Measurements from ENCODE around the gene PPFIA4.
A peak's percentile ranks its signal among the peaks of the same experiment; 100 is the strongest.
"Not testable (repeated sequence)": the region's sequence is repeated elsewhere in the genome, so short reads cannot be mapped to it uniquely, and the experiment has no call there.

The PPFIA4 gene

DNA sequence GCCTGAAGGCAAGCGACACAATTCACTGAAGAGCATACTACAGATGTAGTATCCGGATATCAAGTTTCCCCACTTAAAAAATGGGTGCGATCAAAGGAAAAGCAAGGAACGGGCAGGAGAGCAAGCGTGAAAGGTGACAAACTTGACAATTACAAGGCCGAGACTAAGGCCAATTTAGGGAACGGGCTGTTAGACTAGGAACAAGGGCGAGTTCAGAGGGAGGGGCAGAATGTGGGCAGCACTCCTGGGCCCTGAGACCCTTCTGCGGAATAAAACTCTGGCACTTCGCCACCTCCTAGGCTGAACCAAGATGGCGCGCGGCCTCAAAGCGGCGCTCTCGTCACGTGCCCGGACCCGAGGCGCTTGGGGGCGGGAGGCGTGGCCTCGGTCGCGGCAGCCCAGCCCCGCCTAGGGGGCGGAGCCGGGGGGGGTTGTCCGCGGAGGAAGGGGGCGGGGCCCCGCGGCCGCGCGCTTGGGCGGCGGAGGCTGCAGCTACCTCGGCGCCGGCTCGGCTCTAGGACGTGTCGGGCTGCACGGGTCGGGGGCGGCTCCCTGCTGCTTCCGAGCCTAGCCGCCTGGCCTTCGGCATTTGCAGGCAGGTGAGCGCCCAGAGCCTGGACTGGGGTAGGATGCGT lies at the start of gene PPFIA4:
Gene PPFIA4, plus strand, starts transcription at position 461 of the 635 bp plus-strand sequence. CDS start 12,518 bp downstream, outside the sequence.
- DNase-seq (ENCODE audit: low read depth) = peak; percentile 65

GRCh38 chr1:202976633-202977032 lies 49.7 kb upstream of the PPFIA4 start:
- no peak for DNase-seq (ENCODE audit: low read depth)

- DNase-seq (ENCODE audit: low read depth) = no peak
These were observed 46.8 kb upstream of the PPFIA4 start for GRCh38 chr1:202979459-202979858.

DNA sequence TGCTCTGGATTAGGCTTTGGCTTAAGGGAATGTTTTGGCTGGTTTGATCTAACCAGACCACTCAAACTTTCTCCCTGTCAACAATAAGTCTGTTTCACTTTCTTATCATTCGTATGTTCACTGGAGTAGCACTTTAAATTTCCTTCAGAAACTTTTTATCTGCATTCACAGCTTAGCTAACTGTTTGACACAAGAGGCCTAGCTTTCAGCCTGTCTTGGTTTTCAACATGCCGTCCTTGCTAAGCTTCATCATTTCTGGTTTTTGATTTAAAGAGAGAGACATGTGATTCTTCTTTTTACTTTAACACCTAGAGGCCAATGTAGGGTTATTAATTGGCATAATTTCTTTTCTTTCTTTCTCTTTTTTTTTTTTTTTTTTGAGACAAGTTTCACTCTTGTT lies 44.4 kb upstream of the PPFIA4 start:
- no peak for DNase-seq (ENCODE audit: low read depth)

- no peak for DNase-seq (ENCODE audit: low read depth)
These were observed 43.4 kb upstream of the PPFIA4 start for GRCh38 chr1:202982715-202983430.

DNA sequence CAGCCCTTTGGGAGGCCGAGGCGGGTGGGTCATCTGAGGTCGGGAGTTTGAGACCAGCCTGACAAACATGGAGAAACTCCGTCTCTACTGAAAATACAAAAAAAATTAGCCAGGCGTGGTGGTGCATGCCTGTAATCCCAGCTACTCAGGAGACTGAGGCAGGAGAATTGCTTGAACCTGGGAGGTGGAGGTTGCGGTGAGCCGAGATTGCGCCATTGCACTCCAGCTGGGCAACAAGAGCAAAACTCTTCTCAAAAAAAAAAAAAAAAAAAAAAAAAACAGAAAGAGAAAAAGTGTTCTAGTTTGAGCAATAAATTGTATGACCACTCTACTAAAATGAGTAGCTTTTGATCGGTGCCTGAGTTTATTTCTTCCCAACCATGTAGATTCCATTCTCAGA lies 40.2 kb upstream of the PPFIA4 start:
- not testable (repeated sequence) for DNase-seq (ENCODE audit: low read depth)

DNA sequence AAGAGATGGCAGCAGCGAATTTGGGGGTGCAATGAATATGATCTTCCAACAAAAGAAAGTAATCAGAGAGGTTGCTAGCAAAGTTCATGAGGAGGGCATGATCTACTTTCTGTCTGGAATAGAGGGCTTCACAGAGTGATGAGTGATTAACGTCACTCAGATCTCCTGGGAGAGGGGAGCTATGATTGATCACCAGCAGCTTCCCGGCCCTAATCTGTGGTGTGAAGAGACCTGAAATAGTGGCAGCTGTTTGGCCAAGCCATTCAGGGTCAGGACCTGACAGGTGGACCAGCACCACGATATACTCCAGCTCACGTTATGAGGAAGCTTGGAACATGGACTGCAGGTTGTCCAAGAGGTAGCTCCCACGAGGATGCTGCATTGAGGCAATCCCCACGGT lies 39.0 kb upstream of the PPFIA4 start:
- no peak for DNase-seq (ENCODE audit: low read depth)

DNA sequence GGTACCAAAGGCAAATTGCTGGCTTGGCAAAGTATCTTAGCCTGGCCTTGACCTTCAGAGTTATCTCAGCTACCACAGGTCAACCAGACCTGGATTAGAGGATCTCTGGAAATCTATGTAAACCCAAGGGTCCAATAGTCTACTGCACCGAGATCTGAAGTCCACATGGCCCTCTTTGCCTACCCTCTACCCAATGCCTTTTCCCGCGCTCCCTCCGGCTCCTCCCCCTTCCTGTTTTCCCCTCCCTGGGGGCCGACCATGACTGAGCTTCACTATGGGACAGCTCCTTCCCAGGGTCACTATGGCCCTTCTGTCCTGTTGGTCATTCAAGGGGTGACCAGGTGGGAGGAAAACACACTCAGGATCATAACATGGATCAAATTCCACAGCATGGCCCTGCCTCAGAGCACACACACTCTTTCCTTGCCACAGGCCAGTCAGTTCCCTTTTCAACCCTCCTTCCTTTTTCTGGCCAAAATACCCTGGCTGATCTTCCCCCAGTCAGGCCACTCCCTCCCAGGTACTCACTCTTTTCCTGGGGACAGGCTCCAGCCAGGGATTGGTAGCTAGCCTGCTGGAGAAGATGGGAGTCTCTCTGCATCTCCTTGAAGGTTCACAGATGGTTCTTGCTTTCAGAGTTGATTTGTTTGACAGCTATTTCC lies 38.2 kb upstream of the PPFIA4 start:
- no peak for DNase-seq (ENCODE audit: low read depth)

GRCh38 chr1:202989879-202990278 lies 36.4 kb upstream of the PPFIA4 start:
- no peak for DNase-seq (ENCODE audit: low read depth)

- no peak for DNase-seq (ENCODE audit: low read depth)
These were observed 35.2 kb upstream of the PPFIA4 start for GRCh38 chr1:202991112-202991511.

GRCh38 chr1:202994756-202995155 lies 31.5 kb upstream of the PPFIA4 start:
- no peak for DNase-seq (ENCODE audit: low read depth)

DNA sequence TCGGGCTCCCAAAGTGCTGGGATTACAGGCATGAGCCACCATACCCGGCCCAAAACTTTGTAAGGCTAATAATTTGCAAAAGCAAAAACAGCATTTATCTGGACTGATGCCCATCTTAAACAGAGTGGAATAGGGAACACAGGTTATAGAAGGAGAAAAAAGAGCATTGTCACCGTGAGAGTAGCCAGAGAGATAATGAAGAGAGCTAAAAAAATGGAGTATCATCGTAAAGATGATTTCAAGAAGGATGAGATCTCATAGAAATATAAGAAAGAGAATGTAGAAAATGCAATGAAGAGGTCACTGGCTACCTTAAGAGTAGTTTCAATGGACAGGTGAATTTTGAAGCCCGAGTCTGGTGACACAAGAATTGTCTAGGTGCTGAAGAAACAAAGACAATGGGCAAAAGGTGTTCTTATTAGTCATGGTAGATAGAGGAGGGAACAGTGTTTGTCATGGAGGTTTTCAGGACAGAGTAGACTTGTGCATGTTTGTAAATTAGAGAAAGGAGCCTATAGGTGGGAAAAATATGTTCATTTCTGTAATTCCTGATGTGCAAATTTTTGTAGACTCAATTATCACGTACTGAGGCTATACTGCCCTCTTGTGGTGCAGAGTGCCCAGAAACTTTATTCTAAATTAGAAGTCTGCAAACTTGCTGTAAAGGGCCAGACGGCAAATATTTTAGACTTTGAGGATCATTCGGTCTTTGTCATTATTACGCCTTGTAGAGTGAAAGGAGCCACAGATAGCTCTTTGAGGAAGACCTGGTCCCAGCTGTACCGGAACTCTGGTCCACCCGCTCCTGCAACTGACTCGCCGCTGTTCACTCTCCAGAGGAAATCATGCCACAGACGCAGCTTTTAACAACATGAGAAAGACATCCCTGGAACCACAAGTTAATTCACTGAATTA lies 27.2 kb upstream of the PPFIA4 start:
- peak; percentile 54 for DNase-seq (ENCODE audit: low read depth)

DNA sequence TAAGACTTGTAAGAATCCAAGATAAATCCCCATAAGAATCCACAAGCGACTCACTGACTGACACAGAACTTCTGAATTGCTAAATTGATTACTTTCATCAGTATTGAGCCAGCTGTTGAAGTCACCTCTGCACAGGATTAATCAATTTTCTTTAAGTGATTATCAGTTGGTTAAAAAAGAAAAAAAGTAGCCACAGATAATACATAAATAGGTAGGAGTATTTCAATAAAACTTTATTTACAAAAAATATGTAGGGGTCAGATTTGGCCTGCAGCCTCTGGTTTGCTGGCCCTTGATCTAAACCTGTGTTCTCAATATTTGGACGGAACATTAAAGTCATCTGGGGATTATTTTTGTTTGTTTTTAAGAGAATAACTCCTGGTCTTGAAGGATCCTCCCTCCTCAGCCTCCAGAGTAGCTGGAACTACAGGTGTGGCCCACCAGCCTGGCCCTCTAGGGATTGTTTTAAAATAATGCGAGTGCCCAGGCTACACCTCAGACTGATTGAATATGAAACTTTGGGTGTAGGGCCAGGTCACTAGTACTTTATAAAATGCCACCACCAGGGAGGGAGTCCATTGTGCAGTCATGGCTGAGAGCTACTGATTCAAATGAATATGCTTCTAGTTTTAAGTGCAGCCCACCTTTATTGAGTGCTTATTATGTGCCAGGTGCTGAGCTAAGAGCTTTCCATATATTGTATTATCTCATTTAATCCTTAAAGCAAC lies 25.9 kb upstream of the PPFIA4 start:
- no peak for DNase-seq (ENCODE audit: low read depth)

GRCh38 chr1:203001986-203002385 lies 24.3 kb upstream of the PPFIA4 start:
- no peak for DNase-seq (ENCODE audit: low read depth)

DNA sequence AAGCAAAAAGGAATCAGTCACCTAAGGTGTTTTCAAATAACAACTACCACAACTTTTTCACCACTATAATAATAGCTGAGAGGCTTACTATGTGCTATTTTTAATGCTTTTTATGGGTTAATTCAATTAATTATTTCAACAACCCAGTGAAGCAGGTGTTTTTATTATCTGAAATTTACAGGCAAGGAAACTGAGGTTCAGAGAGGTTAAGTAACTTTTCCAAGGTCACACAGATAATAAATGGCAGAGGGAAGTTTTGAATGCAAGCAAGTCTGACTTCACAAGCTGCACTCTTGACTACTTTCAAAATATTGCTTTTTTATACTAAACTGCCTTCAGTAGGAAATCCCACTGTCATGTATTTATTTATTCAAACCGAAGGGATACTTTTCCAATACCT lies 23.3 kb upstream of the PPFIA4 start:
- DNase-seq (ENCODE audit: low read depth) = no peak

DNA sequence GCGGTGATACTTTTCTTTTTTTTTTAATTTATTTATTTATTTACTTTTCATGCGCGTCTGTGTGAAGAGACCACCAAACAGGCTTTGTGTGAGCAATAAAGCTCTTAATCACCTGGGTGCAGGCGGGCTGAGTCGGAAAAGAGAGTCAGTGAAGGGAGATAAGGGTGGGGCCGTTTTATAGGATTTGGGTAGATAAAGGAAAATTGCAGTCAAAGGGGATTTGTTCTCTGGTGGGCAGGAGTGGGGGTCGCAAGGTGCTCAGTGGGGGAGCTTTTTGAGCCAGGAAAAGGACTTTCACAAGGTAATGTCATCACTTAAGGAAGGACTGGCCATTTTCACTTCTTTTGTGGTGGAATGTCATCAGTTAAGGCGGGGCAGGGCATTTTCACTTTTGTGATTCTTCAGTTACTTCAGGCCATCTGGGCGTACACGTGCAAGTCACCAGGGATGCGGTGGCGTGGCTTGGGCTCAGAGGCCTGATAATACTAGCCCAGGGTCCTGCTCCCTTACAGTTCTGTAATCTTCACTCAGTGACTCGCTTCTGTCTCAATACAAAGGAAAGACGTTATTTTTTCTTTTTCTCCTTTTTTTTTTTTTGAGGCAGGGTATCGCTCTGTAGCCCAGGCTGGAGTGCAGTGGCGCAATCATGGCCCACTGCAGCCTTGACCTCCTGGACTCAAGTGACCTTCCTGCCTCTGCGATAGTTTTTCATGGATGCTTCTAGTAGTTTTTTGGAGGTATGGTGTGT lies 20.7 kb upstream of the PPFIA4 start:
- DNase-seq (ENCODE audit: low read depth) = not testable (repeated sequence)

GRCh38 chr1:203006948-203007871 lies 19.1 kb upstream of the PPFIA4 start, which contains the start of gene TMEM183A:
TMEM183A (plus strand) TSS chr1:203007374; CDS start chr1:203007466, 92 bp downstream.
- DNase-seq (ENCODE audit: low read depth) = peak; percentile 92

GRCh38 chr1:203009185-203009584 lies 17.1 kb upstream of the PPFIA4 start:
- no peak for DNase-seq (ENCODE audit: low read depth)

DNA sequence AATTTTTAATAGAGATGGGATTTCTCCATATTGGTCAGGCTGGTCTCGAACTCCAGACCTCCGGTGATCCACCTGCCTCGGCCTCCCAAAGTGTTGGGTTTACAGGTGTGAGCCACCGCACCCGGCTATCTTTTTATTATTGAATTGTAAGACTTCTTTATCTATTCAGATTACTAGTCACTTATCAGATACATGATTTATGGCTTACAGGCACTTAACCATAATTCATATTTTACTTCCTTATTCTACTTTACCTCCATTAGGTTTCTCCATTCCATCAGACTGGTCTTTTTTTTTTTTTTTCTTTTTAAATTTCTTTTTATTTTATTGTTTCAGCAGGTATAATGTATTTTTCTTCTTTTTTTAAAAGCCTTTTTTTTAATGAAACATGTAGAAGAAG lies 14.7 kb upstream of the PPFIA4 start:
- DNase-seq (ENCODE audit: low read depth) = no peak

- no peak for DNase-seq (ENCODE audit: low read depth)
These were observed 9.2 kb upstream of the PPFIA4 start for GRCh38 chr1:203017061-203017460.
